NB4 (cell line): Measurements from ENCODE around the gene MIS12.

ENCODE experiments used
- DNase-seq: peaks from one replicate; pipeline ENCODE4 v3.0.0; 2010; ENCODE audit warnings: low read depth
- H3K4me3 ChIP-seq: one replicate; pipeline ENCODE4 v1.5.1; 2011; ENCODE audit warnings: mild to moderate bottlenecking, low read depth, low read length, moderate library complexity
- MYC ChIP-seq: IDR thresholded peaks from 2 replicates; pipeline ENCODE4 v1.6.1; 2011; ENCODE audit warnings: low read depth, low read length
- POLR2A ChIP-seq: IDR thresholded peaks from 2 replicates; pipeline ENCODE4 v1.6.1; 2011; ENCODE audit warnings: mild to moderate bottlenecking; ENCODE audit not compliant: insufficient read length; ENCODE audit errors: extremely low read depth
- TF ChIP-seq, protein P1 (sequence below): IDR thresholded peaks from 2 replicates; pipeline ENCODE4 v1.6.1; 2011; ENCODE audit warnings: low read depth, low read length
- TF ChIP-seq, protein P2 (sequence below): IDR thresholded peaks from one replicate; pipeline ENCODE4 v1.5.1; 2012; ENCODE audit warnings: low read depth, low read length

MIS12 gene

DNA sequence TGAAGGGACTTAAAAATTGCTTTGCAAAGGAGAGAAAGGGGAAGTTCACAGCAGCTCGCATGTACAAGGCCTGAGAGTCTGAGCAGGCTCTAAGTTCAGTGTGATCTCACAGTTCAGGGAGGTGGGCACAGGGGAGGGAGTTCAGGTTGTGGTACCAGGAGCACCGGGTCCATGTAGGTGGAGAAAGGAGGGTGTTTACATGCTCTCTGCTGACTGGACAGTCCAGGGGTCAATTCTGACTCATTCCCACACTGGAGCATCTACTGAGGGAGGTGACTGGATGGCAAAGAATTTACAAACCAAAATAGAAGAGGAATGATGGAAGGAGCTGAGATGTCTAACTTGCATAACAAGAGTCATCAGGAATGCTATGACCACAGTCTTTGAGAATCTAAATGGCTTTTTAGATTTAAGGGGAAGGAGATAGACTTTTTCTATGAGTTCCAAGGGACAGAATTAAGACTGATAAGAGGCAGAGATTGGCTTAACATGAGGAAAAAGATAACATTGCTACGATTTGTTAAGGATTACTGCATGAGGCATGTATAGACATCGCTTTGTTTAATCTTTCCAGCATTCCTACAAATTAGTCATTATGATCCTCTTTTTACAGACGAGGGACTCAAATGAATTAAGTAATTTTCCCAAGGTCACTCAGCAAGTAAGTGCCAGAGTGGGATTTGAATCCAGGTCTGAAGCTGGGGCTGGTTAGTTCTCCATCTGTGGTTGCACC lies 29.9 kb downstream of the MIS12 start:
- DNase-seq, result peak; percentile 48
- TF ChIP-seq, protein P1, sequence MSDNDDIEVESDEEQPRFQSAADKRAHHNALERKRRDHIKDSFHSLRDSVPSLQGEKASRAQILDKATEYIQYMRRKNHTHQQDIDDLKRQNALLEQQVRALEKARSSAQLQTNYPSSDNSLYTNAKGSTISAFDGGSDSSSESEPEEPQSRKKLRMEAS, result 0 out of 2 replicates have a peak, but pooled peaks have one; percentile 3
- TF ChIP-seq POLR2A, result no peak
- TF ChIP-seq, protein P2, sequence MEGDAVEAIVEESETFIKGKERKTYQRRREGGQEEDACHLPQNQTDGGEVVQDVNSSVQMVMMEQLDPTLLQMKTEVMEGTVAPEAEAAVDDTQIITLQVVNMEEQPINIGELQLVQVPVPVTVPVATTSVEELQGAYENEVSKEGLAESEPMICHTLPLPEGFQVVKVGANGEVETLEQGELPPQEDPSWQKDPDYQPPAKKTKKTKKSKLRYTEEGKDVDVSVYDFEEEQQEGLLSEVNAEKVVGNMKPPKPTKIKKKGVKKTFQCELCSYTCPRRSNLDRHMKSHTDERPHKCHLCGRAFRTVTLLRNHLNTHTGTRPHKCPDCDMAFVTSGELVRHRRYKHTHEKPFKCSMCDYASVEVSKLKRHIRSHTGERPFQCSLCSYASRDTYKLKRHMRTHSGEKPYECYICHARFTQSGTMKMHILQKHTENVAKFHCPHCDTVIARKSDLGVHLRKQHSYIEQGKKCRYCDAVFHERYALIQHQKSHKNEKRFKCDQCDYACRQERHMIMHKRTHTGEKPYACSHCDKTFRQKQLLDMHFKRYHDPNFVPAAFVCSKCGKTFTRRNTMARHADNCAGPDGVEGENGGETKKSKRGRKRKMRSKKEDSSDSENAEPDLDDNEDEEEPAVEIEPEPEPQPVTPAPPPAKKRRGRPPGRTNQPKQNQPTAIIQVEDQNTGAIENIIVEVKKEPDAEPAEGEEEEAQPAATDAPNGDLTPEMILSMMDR, result no peak
- no peak for TF ChIP-seq MYC
- no peak overlapping the region for H3K4me3 ChIP-seq

DNA sequence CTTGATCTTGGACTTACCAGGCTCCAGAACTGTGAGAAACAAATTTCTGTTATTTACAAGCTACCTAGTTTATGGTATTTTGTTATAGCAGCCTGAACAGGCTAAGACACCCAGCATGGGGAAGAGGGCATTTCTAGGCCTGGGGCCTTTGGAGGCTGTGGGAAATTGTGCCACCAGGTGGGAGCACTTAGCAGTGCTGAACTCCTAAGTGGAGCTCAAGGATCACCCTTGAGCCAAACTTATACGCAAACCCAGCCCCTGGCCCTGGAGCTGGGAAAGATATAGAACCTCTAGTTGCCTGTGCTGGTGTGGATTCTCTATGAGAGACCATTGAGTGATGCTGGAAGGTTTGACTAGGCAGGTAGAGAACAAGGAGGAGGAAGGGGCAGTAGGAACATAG lies 36.1 kb downstream of the MIS12 start:
- H3K4me3 ChIP-seq, result no peak overlapping the region
- TF ChIP-seq MYC, result no peak
- TF ChIP-seq, protein P2, result no peak
- no peak for TF ChIP-seq POLR2A
- TF ChIP-seq, protein P1, result no peak
- no peak for DNase-seq

DNA sequence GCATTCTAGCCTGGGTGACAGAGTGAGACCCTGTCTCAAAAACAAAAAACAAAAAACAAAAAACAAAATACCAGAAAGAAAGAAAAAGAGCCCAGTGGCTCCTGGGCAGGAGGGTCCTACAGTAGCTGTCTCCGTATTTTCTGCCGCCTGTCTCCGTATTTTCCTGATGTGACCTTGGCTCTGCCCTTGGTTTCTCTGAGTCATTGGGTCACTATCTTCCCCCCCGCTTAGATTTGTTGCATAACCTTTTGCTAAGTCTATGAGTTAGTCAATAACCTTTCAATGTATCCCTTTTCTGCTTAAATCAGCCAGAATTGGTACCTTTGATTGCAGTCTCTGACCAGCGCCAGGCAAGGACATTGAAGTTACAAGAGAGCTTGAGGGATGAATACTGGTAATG lies 36.9 kb downstream of the MIS12 start:
- no peak for TF ChIP-seq POLR2A
- TF ChIP-seq, protein P2, result no peak
- TF ChIP-seq, protein P1, result no peak
- no peak for TF ChIP-seq MYC
- H3K4me3 ChIP-seq, result no peak overlapping the region
- DNase-seq, result no peak

DNA sequence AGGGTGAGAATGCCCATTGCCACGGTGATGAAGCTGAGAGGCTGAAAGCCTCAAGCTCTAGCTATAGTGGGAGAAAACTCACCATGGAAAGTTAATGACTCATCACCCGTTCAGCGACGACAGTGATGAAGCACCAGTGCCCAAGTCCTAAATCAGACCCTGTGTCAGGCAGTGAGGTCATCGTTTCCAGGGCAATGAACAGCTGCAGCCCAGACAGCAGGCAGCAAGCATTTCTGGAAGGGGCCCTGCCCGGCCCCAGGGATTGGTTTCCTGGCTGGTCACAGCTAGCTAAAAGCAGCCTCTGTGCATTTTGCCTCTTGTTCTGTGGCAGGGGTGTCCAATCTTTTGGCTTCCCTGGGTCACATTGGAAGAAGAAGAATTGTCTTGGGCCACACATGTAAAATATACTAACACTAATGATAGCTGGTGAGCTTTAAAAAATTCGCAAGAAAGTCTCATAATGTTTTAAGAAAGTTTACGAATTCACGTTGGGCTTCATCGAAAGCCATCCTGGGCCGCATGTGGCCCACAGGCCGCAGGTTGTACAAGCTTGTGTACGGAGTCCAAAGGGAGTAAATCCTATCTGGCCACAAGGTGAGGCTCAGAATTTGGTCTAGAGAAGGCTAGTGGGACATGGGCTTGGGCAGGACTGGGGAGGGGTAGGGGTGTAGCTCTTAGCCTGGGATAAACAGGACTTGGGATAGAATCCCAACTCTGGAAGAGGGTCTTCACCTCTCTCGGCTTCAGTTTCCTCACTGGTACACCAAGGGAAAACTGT lies 40.6 kb downstream of the MIS12 start:
- H3K4me3 ChIP-seq, result no peak overlapping the region
- TF ChIP-seq POLR2A, result no peak
- no peak for TF ChIP-seq MYC
- TF ChIP-seq, protein P2, result no peak
- TF ChIP-seq, protein P1, result no peak
- peak; percentile 73 for DNase-seq

DNA sequence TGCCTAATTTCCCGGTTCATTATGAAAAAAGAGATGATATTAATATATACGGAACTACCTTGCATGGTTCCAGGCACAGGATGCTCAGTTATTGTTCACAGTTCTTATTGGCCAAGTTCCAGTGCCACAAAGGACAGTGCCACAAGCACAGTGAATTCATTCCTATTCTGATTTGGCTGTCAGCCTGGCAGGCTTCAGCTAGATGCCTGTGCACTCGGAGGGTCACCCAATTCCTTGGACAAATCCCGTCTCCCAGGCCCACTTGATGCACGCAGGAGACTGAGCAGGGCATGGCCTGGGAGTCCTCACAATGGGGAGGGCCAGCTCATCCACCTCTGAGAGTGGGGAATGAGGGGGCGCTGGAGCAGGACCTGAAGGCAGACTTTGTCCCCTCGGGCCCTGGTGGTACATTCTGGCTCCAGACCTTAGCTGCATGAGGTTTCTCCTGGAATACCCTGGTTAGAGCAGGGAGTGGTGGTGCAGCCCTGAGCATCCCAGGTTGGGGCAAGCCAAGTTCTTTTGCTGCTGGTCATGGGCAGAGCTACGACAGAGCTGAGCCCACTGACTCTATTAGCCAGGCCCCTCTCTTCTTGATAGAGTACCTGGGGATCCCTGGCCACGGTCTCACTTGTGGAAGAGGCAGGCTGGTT lies 41.4 kb downstream of the MIS12 start:
- no peak for DNase-seq
- no peak overlapping the region for H3K4me3 ChIP-seq
- no peak for TF ChIP-seq MYC
- TF ChIP-seq, protein P2, result no peak
- TF ChIP-seq, protein P1, result no peak
- TF ChIP-seq POLR2A, result no peak
